Neural crest cell (in vitro differentiated cells): ENCODE data around the gene LAMTOR2. TPM values are rescaled to one million over a fixed set of nuclear protein-coding genes. Genes with fewer than 3 reads are reported as not detected.

Experiments used
- DNase-seq: peaks from one replicate; pipeline ENCODE4 v3.0.0; 2021; ENCODE audit warnings: low read depth, mixed read lengths, low spot score
- H3K27ac Mint-ChIP-seq: one replicate; pipeline ENCODE4 v1.8.0; 2021; ENCODE audit warnings: mild to moderate bottlenecking, mixed read lengths; ENCODE audit not compliant: unreplicated experiment
- H3K27me3 Mint-ChIP-seq: 2 replicates; pipeline ENCODE4 v1.8.0; 2021; ENCODE audit warnings: low read depth, mild to moderate bottlenecking, mixed read lengths
- H3K36me3 Mint-ChIP-seq: 2 replicates; pipeline ENCODE4 v1.8.0; 2021; ENCODE audit warnings: low read depth, mild to moderate bottlenecking, mixed read lengths
- H3K4me1 Mint-ChIP-seq: 2 replicates; pipeline ENCODE4 v1.8.0; 2021; ENCODE audit warnings: mixed read lengths
- H3K4me3 Mint-ChIP-seq: one replicate; pipeline ENCODE4 v1.8.0; 2021; ENCODE audit warnings: mild to moderate bottlenecking, mixed read lengths
- H3K9me3 Mint-ChIP-seq: 2 replicates; pipeline ENCODE4 v1.8.0; 2021; ENCODE audit warnings: mixed read lengths
- total RNA-seq: library from RNA; stranded (reverse); gene quantifications from 2 replicates; pipeline ENCODE4 v1.2.1, GENCODE V29; 2021
- TF ChIP-seq, protein P1 (sequence below): fragments of 200-600 bp; sonication (generic); conservative IDR thresholded peaks from 2 replicates; pipeline ENCODE4 v1.5.0; 2021; ENCODE audit warnings: antibody characterized with exemption, mild to moderate bottlenecking

LAMTOR2 gene
- total RNA-seq, 1 donor from 2014 or later, result 55.6 TPM

DNA sequence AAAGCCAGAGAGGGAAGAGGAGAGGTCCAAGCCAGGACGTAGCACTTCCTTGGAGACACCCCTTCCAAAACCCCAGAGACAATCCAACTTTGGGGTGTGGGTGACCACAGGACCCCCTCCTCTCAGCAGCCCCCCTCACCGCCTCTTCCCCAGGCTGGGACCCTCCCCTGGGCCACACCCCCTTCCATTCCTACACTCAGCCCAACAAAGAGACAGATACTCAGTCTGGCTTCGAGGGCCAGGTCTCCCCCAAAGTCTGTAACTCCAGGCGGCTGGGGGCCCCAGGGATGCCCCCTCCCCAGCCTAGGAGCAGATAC lies 26.2 kb downstream of the LAMTOR2 start:
- TF ChIP-seq, protein P1, sequence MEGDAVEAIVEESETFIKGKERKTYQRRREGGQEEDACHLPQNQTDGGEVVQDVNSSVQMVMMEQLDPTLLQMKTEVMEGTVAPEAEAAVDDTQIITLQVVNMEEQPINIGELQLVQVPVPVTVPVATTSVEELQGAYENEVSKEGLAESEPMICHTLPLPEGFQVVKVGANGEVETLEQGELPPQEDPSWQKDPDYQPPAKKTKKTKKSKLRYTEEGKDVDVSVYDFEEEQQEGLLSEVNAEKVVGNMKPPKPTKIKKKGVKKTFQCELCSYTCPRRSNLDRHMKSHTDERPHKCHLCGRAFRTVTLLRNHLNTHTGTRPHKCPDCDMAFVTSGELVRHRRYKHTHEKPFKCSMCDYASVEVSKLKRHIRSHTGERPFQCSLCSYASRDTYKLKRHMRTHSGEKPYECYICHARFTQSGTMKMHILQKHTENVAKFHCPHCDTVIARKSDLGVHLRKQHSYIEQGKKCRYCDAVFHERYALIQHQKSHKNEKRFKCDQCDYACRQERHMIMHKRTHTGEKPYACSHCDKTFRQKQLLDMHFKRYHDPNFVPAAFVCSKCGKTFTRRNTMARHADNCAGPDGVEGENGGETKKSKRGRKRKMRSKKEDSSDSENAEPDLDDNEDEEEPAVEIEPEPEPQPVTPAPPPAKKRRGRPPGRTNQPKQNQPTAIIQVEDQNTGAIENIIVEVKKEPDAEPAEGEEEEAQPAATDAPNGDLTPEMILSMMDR, result no peak
- no peak for DNase-seq
- Mint-ChIP-seq H3K36me3 (peaks cover 20% of the 10 kb centered on the region), H3K27me3 (no peaks in the 10 kb centered on the region), H3K4me3 (peak overlapping the region; percentile 100), H3K27ac (peak overlapping the region; percentile 98), H3K4me1 (peaks cover 68% of the 10 kb centered on the region), H3K9me3 (no peaks in the 10 kb centered on the region)

DNA sequence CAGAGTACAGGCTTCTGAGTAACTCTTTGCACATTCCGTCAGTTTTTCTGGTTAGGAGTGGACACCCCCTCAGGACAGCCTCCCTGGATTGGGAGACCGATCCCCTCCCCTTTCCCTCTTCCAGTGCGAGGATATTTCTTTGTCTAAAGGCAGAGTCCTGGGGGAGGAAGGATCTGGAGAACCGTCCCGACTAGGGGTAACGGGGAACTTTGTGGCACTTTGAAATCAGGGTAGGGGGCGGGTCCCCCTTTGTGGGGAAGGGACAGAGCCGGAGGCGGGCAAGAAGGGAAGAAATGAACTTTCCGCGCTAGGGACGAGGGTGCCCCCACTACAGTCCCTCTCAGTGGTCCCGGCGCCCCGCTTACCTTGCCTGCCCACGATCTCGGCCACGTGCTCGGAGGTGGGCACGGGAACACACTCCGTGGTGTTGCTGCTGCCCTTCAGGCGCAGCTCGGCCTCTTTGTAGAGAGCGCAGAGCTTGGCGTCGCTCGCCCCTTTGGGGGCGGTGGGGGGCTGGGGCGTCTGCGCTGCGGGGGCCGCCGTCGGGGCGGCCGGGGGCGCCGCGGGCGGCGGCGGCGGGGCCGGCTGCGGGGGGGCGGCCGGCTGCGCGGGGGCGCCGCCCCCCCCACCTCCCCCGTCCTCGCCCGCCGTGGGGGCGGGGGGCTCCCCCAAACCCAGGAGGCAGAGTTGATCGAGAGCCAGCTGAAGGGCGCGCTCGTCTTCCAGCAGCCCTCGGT lies 26.8 kb downstream of the LAMTOR2 start:
- TF ChIP-seq, protein P1, result no peak
- Mint-ChIP-seq H3K4me1 (peaks cover 68% of the 10 kb centered on the region), H3K27ac (peak overlapping the region; percentile 98), H3K36me3 (peaks cover 20% of the 10 kb centered on the region), H3K4me3 (peak overlapping the region; percentile 100), H3K27me3 (no peaks in the 10 kb centered on the region), H3K9me3 (no peaks in the 10 kb centered on the region)
- no peak for DNase-seq

DNA sequence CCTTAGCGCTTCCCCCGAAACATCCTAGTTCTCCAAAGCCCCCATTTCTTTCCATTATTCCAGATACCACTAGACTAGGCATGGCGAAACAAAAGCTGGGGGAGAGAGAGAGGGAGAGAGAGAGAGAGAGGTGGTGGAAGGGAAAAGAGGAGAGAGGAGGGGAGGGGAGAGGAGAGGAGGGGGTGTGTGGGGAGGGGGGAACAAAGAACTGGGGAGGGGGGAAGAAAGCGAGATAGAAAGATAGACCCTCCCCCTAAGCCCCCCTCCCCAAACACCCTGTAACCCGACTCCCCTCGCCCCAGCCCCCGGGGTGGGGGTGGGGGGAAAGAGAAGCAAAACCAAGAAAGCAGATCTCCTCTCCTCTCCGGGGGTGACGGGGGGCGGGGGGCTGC lies 27.3 kb downstream of the LAMTOR2 start:
- Mint-ChIP-seq H3K36me3 (peaks cover 20% of the 10 kb centered on the region), H3K4me1 (peaks cover 70% of the 10 kb centered on the region)

GRCh38 chr1:156082309-156083091 lies 27.9 kb downstream of the LAMTOR2 start, which contains the start of gene MEX3A:
Gene MEX3A, minus strand, starts transcription at chr1:156082465. Its CDS starts 467 bp downstream, at chr1:156081998.
- H3K36me3 Mint-ChIP-seq, result peaks cover 17% of the 10 kb centered on the region
- H3K4me3 Mint-ChIP-seq, result peak within 1 kb of the TSS; percentile 100
- H3K27me3 Mint-ChIP-seq, result no peaks in the 10 kb centered on the region
- peak within 1 kb of the TSS; percentile 98 for H3K27ac Mint-ChIP-seq
- H3K4me1 Mint-ChIP-seq, result peaks cover 70% of the 10 kb centered on the region
- H3K9me3 Mint-ChIP-seq, result no peaks in the 10 kb centered on the region
- TF ChIP-seq, protein P1, result no peak
- peak; percentile 94 for DNase-seq

More for the DNA sequence above, 27.3 kb downstream of the LAMTOR2 start:
- H3K27ac Mint-ChIP-seq, result peak overlapping the region; percentile 91
- no peaks in the 10 kb centered on the region for H3K27me3 Mint-ChIP-seq
- peak overlapping the region; percentile 98 for H3K4me3 Mint-ChIP-seq
- H3K9me3 Mint-ChIP-seq, result no peaks in the 10 kb centered on the region
- DNase-seq, result no peak
- TF ChIP-seq, protein P1, result no peak

GRCh38 chr1:156083800-156084790 lies 29.5 kb downstream of the LAMTOR2 start:
- H3K27me3 Mint-ChIP-seq, result no peaks in the 10 kb centered on the region
- peaks cover 6% of the 10 kb centered on the region for H3K36me3 Mint-ChIP-seq
- H3K4me3 Mint-ChIP-seq, result peak overlapping the region; percentile 98
- TF ChIP-seq, protein P1, result no peak
- no peaks in the 10 kb centered on the region for H3K9me3 Mint-ChIP-seq
- peaks cover 55% of the 10 kb centered on the region for H3K4me1 Mint-ChIP-seq
- peak overlapping the region; percentile 98 for H3K27ac Mint-ChIP-seq
- DNase-seq, result no peak
